ENCODE data around the gene FANCD2.
"Not testable (repeated sequence)": the region's sequence is repeated elsewhere in the genome, so short reads cannot be mapped to it uniquely, and the experiment has no call there.

The FANCD2 gene

DNA sequence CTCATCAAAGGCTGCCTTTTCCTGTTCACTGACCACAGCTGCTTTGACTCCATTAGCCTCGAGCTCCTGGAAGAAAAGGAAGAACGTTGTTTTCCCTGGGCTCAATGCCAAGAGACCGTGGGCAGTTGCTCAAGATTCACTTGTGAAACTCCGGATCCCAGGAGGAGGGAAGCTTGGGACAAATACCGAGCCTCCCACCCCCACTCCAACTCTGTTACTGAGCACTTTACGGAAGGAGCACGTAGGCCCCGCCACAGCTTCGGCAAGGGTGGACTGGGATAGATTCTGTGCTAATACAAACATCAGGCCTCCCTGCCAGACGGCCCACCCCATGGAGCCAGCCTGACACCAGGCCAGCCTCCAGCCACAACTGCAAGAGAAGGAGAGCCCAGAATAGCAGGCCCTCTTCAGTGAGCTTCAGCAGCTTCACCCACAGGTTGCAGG, 10.8 kb upstream of the FANCD2 start:
- no peak for DNase-seq (ENCODE audit: low read depth)

DNA sequence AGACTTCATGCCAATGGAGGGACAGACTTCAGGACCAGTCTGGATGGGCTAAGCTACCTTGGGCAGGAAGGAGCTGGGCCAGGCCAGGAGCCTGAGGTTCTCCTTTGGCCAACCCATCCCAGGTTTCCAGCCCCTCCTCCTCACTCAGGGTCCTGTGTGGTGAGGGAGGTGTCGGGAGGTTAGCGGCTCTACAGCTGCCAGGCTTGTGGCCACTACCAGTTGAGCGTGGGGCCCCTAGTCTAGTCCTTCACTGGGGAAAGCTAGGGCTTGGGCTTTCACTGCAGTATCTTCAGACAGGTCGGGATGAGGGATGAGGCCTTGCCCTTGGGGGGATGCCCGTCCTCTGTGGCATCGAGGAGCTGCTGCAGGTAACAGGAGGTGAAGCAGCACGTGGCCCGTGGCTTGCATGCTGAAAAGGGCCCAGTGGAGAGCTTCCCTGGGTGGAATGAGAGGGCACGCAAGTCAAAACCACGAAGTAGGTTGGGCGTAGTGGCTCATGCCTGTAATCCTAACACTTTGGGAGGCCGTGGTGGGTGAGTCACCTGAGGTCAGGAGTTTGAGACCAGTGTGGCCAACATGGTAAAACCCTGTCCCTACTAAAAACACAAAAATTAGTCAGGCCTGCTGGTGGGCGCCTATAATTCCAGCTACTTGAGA, 8.5 kb upstream of the FANCD2 start:
- DNase-seq (ENCODE audit: low read depth): no peak

DNA sequence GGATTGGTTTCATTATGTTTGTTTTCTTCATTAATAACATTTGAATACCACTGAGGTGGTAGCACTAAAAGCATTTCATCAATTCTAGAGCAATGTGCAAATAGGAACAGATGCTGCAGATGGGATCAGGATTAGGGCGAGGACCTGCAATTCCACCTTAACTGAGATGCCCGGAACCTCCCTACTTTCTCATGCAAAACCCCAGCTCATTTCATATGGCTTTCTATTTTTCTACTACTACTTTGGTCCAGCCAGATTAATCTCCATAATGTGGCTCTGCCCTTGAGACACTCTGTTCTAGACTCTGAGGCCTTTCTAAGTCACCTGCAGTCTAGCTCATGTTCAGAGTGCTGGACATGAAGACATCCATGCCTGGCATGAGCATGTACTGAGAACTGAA, 7.4 kb upstream of the FANCD2 start:
- DNase-seq (ENCODE audit: low read depth): not testable (repeated sequence)

DNA sequence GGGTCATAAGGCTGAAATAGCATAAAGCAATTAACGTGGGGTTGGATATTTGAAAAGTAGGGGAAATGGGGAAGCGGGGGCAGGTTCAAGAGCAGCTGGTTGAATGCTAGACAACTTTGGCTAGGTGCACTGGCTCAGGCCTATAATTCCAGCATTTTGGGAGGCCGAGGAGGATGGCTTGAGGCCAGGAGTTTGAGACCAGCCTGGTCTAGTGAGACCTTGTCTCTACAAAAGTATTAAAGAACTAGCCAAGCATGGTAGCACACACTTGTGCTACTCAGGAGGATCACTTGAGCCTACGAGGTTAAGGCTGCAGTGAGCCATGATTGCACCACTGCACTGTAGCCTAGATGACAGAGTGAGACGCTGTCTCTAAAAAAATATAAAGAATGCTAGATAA, 6.9 kb upstream of the FANCD2 start:
- DNase-seq (ENCODE audit: low read depth): no peak

DNA sequence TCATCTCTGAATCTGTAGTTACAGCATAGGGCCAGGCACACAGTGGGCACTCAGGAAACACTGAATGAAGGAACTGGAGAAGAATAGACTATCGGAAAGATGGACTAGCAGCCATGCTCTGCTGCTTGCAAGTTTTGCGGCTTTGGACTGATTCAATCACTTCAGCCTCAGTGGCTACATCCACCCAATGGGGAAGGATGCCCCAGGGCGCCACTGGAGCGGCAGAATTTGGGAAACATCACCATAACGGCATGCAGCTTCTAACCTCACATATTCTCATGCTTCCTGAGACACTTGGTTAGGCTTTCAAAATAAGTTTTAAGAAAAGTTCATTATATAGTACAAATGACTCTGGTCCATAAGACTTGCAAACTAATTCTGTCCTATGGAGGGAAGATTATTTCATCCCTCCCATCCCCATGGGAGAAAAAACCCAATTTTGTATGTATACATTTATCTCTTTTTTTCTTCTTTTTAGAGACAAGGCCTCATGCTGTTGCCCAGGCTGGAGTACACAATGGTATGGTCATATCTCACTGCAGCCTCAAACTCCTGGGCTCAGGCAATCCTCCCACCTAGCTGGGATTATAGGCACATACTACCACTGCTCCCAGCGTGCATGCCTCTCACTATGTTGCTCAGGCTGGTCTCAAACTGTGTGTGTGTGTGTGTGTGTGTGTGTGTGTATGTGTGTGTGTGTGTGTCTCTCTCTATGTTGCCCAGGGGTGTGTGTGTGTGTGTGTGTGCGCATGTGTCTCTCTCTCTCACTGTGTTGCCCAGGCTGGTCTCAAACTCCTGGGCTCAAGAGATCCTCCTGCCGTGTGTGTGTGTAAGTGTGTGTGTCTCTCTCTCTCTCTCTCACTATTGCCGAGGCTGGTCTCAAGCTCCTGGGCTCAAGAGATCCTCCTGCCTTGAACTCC, 4.1 kb upstream of the FANCD2 start:
- no peak for DNase-seq (ENCODE audit: low read depth)

DNA sequence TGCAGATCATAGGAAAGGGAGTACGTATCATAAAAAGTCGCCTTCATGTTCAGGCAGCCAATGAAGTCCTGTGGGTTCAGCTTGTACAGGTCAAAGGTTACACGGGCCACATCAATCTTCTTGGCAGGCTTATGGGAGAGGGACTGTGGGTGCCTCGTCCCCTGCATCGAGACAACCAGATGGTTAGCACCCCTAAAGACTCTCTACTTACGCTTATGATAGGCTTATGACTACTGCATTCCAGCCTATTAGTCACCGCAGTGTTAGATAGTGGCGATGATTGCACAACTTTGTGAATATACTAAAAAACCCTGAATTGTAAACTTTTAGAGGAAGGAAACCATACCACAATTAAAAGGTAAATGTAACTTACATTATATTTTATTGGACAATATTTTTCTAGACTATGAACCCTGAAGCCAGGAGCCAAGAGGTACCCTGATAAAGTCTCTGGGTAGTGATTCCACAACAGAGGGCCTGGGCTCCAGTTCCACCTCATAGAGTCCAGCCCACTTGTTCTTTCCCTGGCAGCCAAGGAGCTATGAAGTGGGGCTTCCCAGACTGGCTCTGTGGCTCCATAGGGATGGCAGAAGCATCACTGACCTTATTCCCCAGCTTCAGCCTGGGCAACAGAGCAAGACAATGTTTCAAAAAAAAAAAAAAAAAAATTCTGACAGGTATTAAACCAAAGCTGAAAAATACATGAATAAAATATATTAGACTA, 2.5 kb upstream of the FANCD2 start:
- DNase-seq (ENCODE audit: low read depth): no peak

DNA sequence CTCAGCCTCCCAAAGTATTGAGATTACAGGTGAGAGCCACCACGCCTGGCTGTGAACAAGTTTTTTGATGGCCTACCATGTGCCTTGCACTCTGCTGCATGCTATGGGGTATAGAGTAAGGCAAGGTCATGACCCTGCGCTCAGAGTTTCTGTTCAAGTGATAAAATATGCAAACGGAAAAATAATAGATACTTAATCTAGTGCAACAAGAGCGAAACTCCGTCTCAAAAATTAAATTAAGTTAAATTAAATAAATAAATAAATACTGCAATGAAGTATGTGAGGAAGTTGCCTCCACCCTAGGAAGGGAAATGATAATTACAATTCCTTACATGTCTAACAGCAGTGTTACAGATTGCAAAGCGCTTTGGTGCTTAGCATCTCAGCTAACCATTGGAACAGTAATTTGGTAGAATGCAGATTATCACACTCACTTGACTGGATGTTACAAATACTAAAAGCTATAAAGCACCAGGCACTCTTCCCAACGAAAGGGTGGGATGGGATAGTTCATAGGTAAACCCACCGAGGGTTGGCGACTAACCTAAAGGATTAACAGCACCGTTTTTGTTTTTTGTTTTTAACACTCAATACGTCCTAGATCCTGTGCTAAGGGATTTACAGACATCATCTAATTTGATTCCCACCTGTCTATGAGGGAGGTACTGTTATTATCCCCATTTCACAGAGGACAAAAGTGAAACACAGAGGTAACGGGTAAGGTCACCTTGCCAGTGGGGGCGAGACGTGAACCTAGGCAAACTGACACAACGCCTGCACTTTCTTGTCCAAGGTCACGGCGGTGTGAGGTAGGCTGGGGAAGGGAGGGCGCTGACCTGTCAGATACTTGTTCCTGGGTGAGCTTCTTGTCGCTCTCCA, 793 bp upstream of the FANCD2 start:
- no peak for DNase-seq (ENCODE audit: low read depth)

DNA sequence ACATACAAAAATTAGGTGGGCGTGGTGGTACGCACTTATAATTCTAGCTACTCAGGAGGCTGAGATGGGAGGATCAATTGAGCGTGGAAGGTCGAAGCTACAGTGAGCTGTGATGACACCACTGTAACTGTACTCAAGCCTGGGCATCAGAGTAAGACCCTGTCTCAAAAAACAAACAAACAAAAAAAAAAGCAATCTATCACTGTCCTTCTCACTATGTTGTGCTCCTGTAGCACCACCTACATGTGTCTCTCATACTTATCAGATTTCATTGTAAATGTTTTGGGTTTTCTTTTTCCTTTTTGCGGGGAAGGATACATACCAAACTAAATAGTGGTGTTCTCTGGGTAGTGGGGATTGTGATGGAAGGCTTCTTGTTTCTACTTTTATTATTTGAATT, 14.8 kb downstream of the FANCD2 start:
- DNase-seq (ENCODE audit: low read depth): no peak

DNA sequence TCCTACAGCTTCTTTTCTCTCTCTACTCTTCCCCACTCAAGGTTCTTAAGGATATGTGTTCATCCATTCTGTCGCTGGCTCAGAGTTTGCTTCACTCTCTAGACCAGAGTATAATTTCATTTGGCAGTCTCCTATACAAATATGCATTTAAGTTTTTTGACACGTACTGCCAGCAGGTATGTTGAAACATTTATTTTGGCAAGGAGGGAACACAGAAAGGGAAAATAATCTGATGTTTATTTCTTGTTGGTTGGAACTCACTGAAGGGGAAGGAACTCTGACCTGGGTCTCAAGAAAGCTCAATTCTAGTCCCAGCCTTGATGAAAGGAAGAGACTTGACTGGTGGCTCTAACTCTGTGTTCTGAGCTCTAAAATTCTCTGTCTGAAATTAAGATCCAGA, 21.6 kb downstream of the FANCD2 start:
- DNase-seq (ENCODE audit: low read depth): no peak

DNA sequence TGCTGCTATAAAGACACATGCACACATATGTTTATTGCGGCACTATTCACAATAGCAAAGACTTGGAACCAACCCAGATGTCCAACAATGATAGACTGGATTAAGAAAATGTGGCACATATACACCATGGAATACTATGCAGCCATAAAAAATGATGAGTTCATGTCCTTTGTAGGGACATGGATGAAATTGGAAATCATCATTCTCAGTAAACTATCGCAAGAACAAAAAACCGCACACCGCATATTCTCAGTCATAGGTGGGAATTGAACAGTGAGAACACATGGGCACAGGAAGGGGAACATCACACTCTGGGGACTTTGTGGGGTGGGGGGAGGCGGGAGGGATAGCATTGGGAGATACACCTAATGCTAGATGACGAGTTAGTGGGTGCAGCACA, 26.8 kb downstream of the FANCD2 start:
- not testable (repeated sequence) for DNase-seq (ENCODE audit: low read depth)

DNA sequence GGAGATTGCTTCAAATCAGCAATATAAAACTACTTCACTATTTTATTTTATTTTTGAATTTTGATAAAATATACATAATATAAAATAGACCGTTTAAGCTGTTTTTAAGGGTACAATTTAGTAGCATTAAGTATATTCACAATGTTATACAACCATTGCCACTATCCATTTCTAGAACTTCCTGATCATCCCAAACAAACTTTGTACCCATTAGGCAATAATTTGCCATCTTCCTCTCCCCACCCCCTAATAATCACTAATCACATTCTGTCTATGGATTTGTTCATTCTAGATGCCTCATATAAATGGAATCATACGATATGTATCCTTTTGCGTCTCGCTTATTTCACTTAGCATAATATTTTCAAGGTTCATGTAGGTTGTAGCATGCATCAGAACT, 28.9 kb downstream of the FANCD2 start:
- DNase-seq (ENCODE audit: low read depth): no peak

DNA sequence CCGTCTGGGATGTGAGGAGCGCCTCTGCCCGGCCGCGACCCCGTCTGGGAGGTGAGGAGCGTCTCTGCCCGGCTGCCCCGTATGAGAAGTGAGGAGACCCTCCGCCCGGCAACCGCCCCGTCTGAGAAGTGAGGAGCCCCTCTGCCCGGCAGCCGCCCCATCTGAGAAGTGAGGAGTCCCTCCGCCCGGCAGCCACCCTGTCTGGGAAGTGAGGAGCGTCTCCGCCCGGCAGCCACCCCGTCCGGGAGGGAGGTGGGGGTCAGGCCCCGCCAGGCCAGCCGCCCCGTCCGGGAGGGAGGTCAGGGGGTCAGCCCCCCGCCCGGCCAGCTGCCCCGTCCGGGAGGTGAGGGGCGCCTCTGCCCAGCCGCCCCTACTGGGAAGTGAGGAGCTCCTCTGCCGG, 43.8 kb downstream of the FANCD2 start:
- not testable (repeated sequence) for DNase-seq (ENCODE audit: low read depth)

DNA sequence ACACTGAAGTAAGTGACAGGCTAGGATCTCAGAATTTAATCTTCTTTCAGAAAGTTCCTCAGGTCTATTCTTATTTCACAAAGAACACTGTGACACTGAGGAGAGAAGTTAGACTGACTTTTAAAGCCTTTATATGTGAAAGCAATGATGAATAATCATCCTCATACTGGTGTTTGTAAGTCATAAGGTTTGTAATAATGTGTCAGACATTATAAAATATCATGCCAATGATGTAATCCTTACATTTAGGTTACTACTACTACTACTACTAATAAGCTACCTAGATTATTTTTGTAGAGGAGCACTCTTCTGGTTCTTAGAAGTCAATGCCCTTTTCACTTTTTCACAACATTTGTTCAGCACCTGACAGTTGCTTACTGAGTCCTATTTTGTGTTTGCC, 48.4 kb downstream of the FANCD2 start:
- no peak for DNase-seq (ENCODE audit: low read depth)

DNA sequence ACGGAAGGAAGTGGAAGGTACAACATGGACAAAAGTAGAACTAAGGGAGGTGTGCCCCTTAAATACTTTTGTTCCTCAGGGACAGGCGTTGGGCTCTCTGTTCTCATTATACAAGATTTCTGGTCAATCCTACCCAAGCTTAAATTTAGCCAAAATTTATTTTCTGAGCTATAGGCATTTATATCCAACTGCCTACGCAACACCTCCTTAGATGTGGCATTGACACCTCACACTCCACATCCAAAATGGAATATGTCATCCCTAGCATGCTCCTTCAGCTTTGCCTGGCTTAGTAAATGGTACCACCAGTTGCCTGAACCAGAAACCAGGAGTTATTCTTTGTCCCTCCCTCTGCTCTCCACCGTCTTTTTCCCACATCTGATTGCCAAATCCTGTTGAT, 55.6 kb downstream of the FANCD2 start:
- no peak for DNase-seq (ENCODE audit: low read depth)

DNA sequence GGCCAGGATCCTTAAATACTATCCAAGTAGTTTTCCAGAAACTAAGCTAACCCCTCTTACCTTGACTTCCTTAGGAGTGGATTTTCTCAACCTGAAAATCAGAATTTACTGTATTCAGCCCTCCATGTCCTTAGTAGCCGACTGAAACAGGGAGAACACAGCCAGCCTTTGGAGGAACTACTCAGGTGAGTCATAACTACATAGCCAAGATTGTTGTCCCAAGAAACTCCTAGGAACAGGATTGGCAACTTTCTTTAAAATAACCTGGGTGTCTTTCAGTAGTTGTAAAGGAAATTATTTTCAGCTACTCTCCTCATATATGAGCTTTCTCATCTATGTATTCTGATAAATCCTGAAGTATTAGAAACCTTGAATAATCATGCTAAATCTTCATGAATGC, 59.5 kb downstream of the FANCD2 start:
- DNase-seq (ENCODE audit: low read depth): no peak

DNA sequence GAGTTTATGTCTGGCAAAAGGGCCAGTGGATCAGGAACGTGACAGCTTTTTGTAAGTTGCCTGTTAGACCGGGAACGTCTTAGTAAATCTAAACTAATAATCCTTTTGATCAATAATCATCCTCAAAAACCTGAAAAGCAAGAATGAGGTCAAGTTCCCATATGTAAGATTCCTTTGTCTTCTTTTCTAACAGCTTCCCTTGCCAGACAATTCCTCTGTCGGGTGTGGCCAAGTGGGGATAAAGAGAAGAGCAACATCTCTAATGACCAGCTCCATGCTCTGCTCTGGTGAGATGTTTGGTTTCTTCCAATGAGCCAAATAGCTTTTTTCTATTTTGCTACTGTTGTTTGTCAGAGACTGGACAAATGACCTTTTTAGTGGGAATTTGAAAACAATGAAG, 62.0 kb downstream of the FANCD2 start:
- no peak for DNase-seq (ENCODE audit: low read depth)

DNA sequence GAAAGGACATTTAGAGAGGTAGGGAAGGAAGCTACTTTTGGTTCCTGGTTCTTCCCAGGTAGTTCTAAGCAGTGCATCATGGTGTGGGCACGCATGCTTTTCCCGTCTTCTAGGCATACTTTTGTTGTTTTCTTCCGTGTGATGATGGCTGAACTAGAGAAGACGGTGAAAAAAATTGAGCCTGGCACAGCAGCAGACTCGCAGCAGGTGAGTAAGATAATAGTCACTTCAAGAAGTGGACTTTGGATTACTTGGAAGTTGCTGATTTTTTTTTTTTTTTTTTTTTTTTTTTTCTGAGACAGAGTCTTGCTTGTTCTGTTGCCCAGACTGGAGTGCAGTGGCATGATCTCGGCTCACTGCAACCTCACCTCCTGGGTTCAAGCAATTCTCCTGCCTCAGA, 63.9 kb downstream of the FANCD2 start:
- DNase-seq (ENCODE audit: low read depth): no peak

DNA sequence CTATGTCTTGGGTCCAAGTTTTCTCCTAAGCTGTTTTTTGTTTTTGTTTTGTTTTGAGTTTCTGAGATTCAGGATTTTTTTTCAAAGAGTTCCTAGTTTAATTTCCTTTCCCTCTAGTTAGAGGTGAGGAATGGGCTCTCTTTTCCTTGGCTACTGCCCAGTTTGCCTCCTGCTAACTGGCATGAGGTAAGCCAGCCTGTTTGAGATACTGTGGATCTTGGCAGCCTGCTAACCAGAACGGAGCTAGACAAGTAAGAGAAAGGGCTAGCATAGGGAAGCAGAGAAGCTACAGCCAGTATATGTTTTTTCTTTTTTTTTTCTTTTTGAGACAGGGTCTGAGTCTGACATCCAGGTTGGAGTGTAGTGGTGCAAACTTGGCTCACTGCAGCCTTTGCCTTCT, 64.5 kb downstream of the FANCD2 start:
- DNase-seq (ENCODE audit: low read depth): not testable (repeated sequence)

DNA sequence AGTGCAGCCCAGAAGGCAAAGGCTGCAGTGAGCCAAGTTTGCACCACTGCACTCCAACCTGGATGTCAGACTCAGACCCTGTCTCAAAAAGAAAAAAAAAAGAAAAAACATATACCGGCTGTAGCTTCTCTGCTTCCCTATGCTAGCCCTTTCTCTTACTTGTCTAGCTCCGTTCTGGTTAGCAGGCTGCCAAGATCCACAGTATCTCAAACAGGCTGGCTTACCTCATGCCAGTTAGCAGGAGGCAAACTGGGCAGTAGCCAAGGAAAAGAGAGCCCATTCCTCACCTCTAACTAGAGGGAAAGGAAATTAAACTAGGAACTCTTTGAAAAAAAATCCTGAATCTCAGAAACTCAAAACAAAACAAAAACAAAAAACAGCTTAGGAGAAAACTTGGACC, 65.2 kb downstream of the FANCD2 start:
- not testable (repeated sequence) for DNase-seq (ENCODE audit: low read depth)

DNA sequence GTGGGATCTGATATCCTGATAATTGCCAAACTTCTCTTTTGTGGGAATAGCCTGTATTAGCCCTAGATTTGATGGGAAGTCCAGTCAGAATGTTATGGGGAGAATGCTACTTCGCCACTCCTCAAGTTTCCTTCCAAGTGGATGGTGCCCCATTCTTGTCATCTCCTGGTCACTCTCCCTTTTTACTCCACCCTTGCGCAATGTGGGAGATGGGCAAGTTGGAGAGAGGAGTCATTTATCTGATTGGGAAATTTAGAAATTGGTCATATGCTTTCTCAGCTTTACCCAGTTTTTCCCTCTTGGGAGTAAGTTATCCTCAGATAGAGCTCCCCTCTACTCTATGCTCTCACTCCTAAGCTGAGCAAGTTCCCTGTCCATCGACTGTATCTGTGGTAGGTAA, 67.4 kb downstream of the FANCD2 start:
- DNase-seq (ENCODE audit: low read depth): no peak

DNA sequence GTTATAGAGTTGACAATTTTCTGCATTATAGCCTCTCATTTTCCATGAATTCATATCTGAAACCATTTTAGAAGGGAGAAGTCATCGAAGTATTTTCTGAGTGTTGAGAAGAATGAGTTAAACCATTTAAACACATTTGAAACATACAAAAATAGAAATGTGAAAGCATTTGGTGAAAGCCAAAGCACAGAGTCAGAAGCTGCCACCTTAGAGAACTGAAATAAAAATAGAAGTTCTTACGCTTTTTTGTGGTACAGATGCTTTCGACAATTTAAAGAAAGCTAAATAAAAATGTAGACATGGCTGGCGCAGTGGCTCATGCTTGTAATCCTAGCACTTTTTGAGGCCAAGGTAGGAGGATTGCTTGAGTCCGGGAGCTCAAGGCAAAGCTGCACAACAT, 72.8 kb downstream of the FANCD2 start:
- no peak for DNase-seq (ENCODE audit: low read depth)

DNA sequence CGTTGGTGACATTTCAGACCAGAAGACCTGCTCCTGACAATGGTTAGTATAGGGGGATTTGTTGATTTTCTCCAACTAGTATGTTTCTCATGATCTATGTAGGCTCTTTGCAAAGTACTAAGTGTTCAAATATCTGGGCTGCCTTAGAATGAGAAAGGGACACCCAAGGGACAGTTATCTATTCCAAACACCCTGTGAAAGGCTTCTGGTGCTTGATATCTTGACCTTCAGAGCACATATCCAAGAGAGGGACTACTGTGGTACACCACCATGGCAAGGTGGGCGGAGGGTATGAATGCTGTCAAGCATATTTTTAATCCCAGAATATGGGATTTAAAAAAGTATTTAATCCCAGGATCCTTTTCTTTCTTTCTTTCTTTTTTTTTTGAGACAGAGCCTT, 80.7 kb downstream of the FANCD2 start:
- DNase-seq (ENCODE audit: low read depth): no peak
